Measurements from ENCODE around the gene SDR42E2. TPM values are rescaled to one million over a fixed set of nuclear protein-coding genes. Genes with fewer than 3 reads are reported as not detected.

SDR42E2 gene
- total and polyA plus RNA-seq, 10 of the 15 experiments (the other 5 are each of a cell fraction or from before 2014, with no cell fraction given): 0.01 to 0.09 (median 0.08) TPM; not detected in 4

- TF ChIP-seq, protein P1, sequence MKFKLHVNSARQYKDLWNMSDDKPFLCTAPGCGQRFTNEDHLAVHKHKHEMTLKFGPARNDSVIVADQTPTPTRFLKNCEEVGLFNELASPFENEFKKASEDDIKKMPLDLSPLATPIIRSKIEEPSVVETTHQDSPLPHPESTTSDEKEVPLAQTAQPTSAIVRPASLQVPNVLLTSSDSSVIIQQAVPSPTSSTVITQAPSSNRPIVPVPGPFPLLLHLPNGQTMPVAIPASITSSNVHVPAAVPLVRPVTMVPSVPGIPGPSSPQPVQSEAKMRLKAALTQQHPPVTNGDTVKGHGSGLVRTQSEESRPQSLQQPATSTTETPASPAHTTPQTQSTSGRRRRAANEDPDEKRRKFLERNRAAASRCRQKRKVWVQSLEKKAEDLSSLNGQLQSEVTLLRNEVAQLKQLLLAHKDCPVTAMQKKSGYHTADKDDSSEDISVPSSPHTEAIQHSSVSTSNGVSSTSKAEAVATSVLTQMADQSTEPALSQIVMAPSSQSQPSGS (IDR thresholded peaks at IDR 0.05; ENCODE audit: low read length): no peak
- TF ChIP-seq E4F1 (IDR thresholded peaks at IDR 0.05; ENCODE audit: borderline replicate concordance, partially characterized antibody) (peak; percentile 35), ZBED1 (IDR thresholded peaks at IDR 0.05; ENCODE audit: borderline replicate concordance) (no peak), JUNB (IDR thresholded peaks at IDR 0.05) (no peak), HCFC1 (IDR thresholded peaks at IDR 0.05; ENCODE audit: low read length) (no peak; the same call in 1 of the 2 replicates), IKZF2 (IDR thresholded peaks at IDR 0.05) (no peak; a peak in 1 of 4 replicates), TAF1 (IDR thresholded peaks at IDR 0.05; ENCODE audit: borderline replicate concordance, low read depth, low read length) (0 out of 2 replicates have a peak, but pooled peaks have one; percentile 37), MXI1 (IDR thresholded peaks at IDR 0.05; ENCODE audit: low read depth, low read length) (peak; percentile 68; the same call in 1 of the 2 replicates), RB1 (IDR thresholded peaks at IDR 0.05; ENCODE audit: borderline replicate concordance) (no peak), WRNIP1 (IDR thresholded peaks at IDR 0.05; ENCODE audit: borderline replicate concordance, low read depth, low read length) (no peak), RCOR1 (conservative IDR thresholded peaks at IDR 0.05; ENCODE audit: low read depth, low read length) (no peak), CREM (IDR thresholded peaks at IDR 0.05; ENCODE audit: low read depth) (peak; percentile 67; the same call in 1 of the 2 replicates), POLR2AphosphoS2 (IDR thresholded peaks at IDR 0.05; ENCODE audit: low read depth, low read length) (no peak)
- TF ChIP-seq, protein P2, sequence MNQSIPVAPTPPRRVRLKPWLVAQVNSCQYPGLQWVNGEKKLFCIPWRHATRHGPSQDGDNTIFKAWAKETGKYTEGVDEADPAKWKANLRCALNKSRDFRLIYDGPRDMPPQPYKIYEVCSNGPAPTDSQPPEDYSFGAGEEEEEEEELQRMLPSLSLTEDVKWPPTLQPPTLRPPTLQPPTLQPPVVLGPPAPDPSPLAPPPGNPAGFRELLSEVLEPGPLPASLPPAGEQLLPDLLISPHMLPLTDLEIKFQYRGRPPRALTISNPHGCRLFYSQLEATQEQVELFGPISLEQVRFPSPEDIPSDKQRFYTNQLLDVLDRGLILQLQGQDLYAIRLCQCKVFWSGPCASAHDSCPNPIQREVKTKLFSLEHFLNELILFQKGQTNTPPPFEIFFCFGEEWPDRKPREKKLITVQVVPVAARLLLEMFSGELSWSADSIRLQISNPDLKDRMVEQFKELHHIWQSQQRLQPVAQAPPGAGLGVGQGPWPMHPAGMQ (IDR thresholded peaks at IDR 0.05; ENCODE audit: borderline replicate concordance): no peak
- TF ChIP-seq, protein P3, sequence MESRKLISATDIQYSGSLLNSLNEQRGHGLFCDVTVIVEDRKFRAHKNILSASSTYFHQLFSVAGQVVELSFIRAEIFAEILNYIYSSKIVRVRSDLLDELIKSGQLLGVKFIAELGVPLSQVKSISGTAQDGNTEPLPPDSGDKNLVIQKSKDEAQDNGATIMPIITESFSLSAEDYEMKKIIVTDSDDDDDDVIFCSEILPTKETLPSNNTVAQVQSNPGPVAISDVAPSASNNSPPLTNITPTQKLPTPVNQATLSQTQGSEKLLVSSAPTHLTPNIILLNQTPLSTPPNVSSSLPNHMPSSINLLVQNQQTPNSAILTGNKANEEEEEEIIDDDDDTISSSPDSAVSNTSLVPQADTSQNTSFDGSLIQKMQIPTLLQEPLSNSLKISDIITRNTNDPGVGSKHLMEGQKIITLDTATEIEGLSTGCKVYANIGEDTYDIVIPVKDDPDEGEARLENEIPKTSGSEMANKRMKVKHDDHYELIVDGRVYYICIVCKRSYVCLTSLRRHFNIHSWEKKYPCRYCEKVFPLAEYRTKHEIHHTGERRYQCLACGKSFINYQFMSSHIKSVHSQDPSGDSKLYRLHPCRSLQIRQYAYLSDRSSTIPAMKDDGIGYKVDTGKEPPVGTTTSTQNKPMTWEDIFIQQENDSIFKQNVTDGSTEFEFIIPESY (IDR thresholded peaks at IDR 0.05): 0 out of 2 replicates have a peak, but pooled peaks have one; percentile 33
- TF ChIP-seq, protein P4, sequence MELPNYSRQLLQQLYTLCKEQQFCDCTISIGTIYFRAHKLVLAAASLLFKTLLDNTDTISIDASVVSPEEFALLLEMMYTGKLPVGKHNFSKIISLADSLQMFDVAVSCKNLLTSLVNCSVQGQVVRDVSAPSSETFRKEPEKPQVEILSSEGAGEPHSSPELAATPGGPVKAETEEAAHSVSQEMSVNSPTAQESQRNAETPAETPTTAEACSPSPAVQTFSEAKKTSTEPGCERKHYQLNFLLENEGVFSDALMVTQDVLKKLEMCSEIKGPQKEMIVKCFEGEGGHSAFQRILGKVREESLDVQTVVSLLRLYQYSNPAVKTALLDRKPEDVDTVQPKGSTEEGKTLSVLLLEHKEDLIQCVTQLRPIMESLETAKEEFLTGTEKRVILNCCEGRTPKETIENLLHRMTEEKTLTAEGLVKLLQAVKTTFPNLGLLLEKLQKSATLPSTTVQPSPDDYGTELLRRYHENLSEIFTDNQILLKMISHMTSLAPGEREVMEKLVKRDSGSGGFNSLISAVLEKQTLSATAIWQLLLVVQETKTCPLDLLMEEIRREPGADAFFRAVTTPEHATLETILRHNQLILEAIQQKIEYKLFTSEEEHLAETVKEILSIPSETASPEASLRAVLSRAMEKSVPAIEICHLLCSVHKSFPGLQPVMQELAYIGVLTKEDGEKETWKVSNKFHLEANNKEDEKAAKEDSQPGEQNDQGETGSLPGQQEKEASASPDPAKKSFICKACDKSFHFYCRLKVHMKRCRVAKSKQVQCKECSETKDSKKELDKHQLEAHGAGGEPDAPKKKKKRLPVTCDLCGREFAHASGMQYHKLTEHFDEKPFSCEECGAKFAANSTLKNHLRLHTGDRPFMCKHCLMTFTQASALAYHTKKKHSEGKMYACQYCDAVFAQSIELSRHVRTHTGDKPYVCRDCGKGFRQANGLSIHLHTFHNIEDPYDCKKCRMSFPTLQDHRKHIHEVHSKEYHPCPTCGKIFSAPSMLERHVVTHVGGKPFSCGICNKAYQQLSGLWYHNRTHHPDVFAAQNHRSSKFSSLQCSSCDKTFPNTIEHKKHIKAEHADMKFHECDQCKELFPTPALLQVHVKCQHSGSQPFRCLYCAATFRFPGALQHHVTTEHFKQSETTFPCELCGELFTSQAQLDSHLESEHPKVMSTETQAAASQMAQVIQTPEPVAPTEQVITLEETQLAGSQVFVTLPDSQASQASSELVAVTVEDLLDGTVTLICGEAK (IDR thresholded peaks at IDR 0.05; ENCODE audit: borderline replicate concordance): no peak
Measured at GRCh38 chr16:22190776-22191531, 28.6 kb downstream of the SDR42E2 start (continued).

All from GM12878 (cell line).